AG04449 (cell line): ENCODE measurements around the gene MARK4.
"Not testable (repeated sequence)": the region's sequence is repeated elsewhere in the genome, so short reads cannot be mapped to it uniquely, and the experiment has no call there.

ENCODE experiments used
- CTCF ChIA-PET: fragments of 350-600 bp; formaldehyde crosslinking; extraction: SDS; loops from one replicate; lab custom pipeline; 2021; ENCODE audit warnings: antibody characterized with exemption; lab: Yijun Ruan, JAX
- POLR2A ChIA-PET: fragments of 400-600, 350-600 bp; formaldehyde crosslinking; extraction: SDS; loops from one replicate; lab custom pipeline; 2020; ENCODE audit warnings: antibody characterized with exemption, inconsistent platforms; lab: Yijun Ruan, JAX
- DNase-seq: peaks from one replicate; pipeline ENCODE4 v3.0.0-alpha.2; 2010; ENCODE audit warnings: low read depth, low spot score
- H3K4me3 ChIP-seq: 2 replicates; pipeline ENCODE4 v1.5.1; 2011; ENCODE audit warnings: low read depth, mild to moderate bottlenecking, control low read depth, low read length
- CTCF ChIP-seq: IDR thresholded peaks from one replicate; pipeline ENCODE4 v1.5.1; 2011; ENCODE audit warnings: mild to moderate bottlenecking, moderate library complexity, low read length, control low read depth, inconsistent platforms; ENCODE audit not compliant: insufficient read depth; ENCODE audit errors: missing control alignments

MARK4 gene

DNA sequence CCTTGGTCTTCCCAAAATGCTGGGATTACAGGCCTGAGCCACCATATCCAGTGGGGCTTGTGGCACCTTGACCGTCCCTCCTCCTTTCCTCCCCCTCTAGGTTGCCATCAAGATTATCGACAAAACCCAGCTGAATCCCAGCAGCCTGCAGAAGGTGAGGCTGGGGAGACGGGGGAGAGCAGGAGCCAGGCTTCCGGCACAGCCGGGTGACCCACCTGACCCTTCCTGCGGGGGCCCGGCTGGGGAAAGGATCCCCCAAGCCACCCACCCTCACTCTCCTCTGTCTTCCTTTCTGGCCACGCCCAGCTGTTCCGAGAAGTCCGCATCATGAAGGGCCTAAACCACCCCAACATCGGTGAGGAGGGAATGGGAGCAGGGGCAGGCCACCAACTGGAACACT, 11.9 kb downstream of the MARK4 start:
- H3K4me3 ChIP-seq: no peak overlapping the region
- TF ChIP-seq CTCF: no peak
- ChIA-PET CTCF (interaction anchor here (1.2 kb wide), 1 partner anchor 76 kb away, joined by 3 read pairs; no protein-coding TSS in a partner anchor), POLR2A (no interaction called here)
- DNase-seq: no peak

DNA sequence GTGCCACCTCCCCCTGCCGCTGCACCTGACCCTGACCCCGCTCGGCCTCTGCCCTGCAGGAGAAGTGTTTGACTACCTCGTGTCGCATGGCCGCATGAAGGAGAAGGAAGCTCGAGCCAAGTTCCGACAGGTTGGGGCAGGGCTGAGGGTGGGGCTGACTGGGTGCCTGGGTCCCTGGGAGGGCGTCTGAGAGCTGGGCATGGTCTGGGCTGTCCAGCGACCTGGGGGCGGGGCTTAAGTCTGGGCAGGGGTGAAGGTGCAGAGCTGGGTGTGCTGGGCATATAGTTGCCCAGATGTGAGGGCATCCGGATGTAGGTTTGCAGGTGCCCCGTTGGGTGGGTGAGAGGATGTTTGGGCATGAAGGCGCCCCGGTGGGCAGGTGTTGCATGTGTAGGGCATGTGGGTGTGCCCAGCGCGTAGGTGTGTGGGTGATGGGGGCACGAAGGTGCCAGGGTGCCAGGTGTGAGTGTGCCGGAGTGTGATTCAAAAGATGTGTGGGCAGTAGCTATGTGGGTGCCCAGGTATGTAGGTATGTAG, 13.8 kb downstream of the MARK4 start:
- POLR2A ChIA-PET: interaction anchor here (0.6 kb wide), 1 partner anchor 33 kb away, joined by 4 read pairs; no protein-coding TSS in a partner anchor
- CTCF ChIA-PET: interaction anchor here (1.2 kb wide), 1 partner anchor 74 kb away, joined by 4 read pairs; no protein-coding TSS in a partner anchor

GRCh38 chr19:45265375-45265774, 14.3 kb downstream of the MARK4 start:
- TF ChIP-seq CTCF: no peak
- CTCF ChIA-PET: no interaction called here

More for the DNA sequence above, 13.8 kb downstream of the MARK4 start:
- TF ChIP-seq CTCF: no peak
- no peak overlapping the region for H3K4me3 ChIP-seq
- DNase-seq: no peak

GRCh38 chr19:45267296-45267695, 16.2 kb downstream of the MARK4 start:
- no peak for DNase-seq
- H3K4me3 ChIP-seq: no peak overlapping the region
- ChIA-PET POLR2A (no interaction called here), CTCF (interaction anchor here (0.9 to 1.6 kb wide), 2 partner anchors 9 to 18 kb away, joined by 4 read pairs; no protein-coding TSS in a partner anchor)
- no peak for TF ChIP-seq CTCF

More at GRCh38 chr19:45265375-45265774, 14.3 kb downstream of the MARK4 start:
- DNase-seq: no peak
- no peak overlapping the region for H3K4me3 ChIP-seq
- POLR2A ChIA-PET: interaction anchor here (0.6 kb wide), 1 partner anchor 34 kb away, joined by 4 read pairs; no protein-coding TSS in a partner anchor

GRCh38 chr19:45269939-45270338, 18.9 kb downstream of the MARK4 start:
- CTCF ChIA-PET: interaction anchor here (0.8 to 1.2 kb wide), 2 partner anchors 15 to 68 kb away, joined by 3 read pairs; no protein-coding TSS in a partner anchor
- POLR2A ChIA-PET, H3K4me3 ChIP-seq: not testable (repeated sequence)

GRCh38 chr19:45271098-45271734, 20.1 kb downstream of the MARK4 start:
- no peak overlapping the region for H3K4me3 ChIP-seq
- POLR2A ChIA-PET: no interaction called here
- no peak for DNase-seq
- CTCF ChIA-PET: no interaction called here
- TF ChIP-seq CTCF: no peak

More at GRCh38 chr19:45269939-45270338, 18.9 kb downstream of the MARK4 start:
- DNase-seq: not testable (repeated sequence)
